IMR-90 (cell line): ENCODE data around the gene SEC14L1. TPM values are rescaled to one million over a fixed set of nuclear protein-coding genes. Genes with fewer than 3 reads are reported as not detected.

Experiments used
- ATAC-seq: fragments of 200-7000 bp; cut with Tn5 transposase; 2 replicates; pipeline ENCODE4 v1.9.1; 2020; ENCODE audit warnings: low read depth, mild to moderate bottlenecking, moderate library complexity
- BruUV-seq: library from RNA; stranded (reverse); fragments of 400-500 nt; replicated peaks from 2 replicates; lab custom pipeline; 2021; lab: Mats Ljungman, UMichigan
- CTCF ChIA-PET: fragments of 300-600 bp; formaldehyde crosslinking; extraction: SDS; loops from one replicate; lab custom pipeline; 2021; ENCODE audit warnings: antibody characterized with exemption; lab: Yijun Ruan, JAX
- POLR2A ChIA-PET: fragments of 300-600 bp; sonication (Branson Sonifier 250); formaldehyde crosslinking; loops from one replicate; lab custom pipeline; 2022; ENCODE audit warnings: antibody characterized with exemption; ENCODE audit not compliant: unreplicated experiment; lab: Charles Lee
- DNase-seq: peaks from one replicate; pipeline ENCODE4 v3.0.0; 2013
- H2AFZ ChIP-seq: replicated peaks from 2 replicates; pipeline ENCODE3; 2013; ENCODE audit warnings: low read length, mild to moderate bottlenecking; ENCODE audit not compliant: poor library complexity
- H2AK5ac ChIP-seq: 2 replicates; pipeline ENCODE4 v1.6.1; 2013; ENCODE audit warnings: low read depth, low read length, inconsistent platforms
- H2AK9ac ChIP-seq: replicated peaks from 2 replicates; pipeline ENCODE3; 2013; ENCODE audit warnings: mild to moderate bottlenecking, low read depth, low read length, moderate library complexity; ENCODE audit not compliant: poor library complexity
- H2BK120ac ChIP-seq: 2 replicates; pipeline ENCODE4 v1.6.1; 2013; ENCODE audit warnings: low read depth, low read length, inconsistent platforms
- H2BK15ac ChIP-seq: 3 replicates; pipeline ENCODE4 v1.6.1; 2013; ENCODE audit warnings: low read depth, low read length, inconsistent platforms
- H2BK20ac ChIP-seq: 2 replicates; pipeline ENCODE4 v1.6.1; 2013; ENCODE audit warnings: low read depth, mild to moderate bottlenecking, inconsistent platforms, low read length, moderate library complexity
- H2BK5ac ChIP-seq: 2 replicates; pipeline ENCODE4 v1.6.1; 2013; ENCODE audit warnings: mild to moderate bottlenecking, low read depth, low read length, inconsistent platforms; ENCODE audit not compliant: poor library complexity, severe bottlenecking
- H3K14ac ChIP-seq: replicated peaks from 2 replicates; pipeline ENCODE4 v1.6.1; 2013; ENCODE audit warnings: low read depth, low read length, inconsistent platforms
- H3K18ac ChIP-seq: 2 replicates; pipeline ENCODE4 v1.6.1; 2013; ENCODE audit warnings: low read depth, low read length, control low read depth
- H3K23ac ChIP-seq: 2 replicates; pipeline ENCODE4 v1.6.1; 2013; ENCODE audit warnings: low read depth, low read length, inconsistent platforms
- H3K27ac ChIP-seq: 2 replicates; pipeline ENCODE4 v1.5.1; 2013; ENCODE audit warnings: mild to moderate bottlenecking, control low read depth, low read length; ENCODE audit not compliant: insufficient read depth
- H3K27me3 ChIP-seq: 2 replicates; pipeline ENCODE4 v1.6.1; 2013; ENCODE audit warnings: low read length; ENCODE audit not compliant: control insufficient read depth, insufficient read depth
- H3K36me3 ChIP-seq: 2 replicates; pipeline ENCODE4 v1.6.1; 2013; ENCODE audit warnings: low read length, mixed read lengths; ENCODE audit not compliant: control insufficient read depth, insufficient read depth
- H3K4ac ChIP-seq: 2 replicates; pipeline ENCODE4 v1.6.1; 2013; ENCODE audit warnings: low read depth, low read length, inconsistent platforms
- H3K4me1 ChIP-seq: 2 replicates; pipeline ENCODE4 v1.6.1; 2013; ENCODE audit warnings: low read length, mixed read lengths; ENCODE audit not compliant: control insufficient read depth, insufficient read depth
- H3K4me2 ChIP-seq: 2 replicates; pipeline ENCODE4 v1.6.1; 2013; ENCODE audit warnings: low read depth, mild to moderate bottlenecking, control low read depth, low read length, moderate library complexity
- H3K4me3 ChIP-seq: 2 replicates; pipeline ENCODE4 v1.5.1; 2013; ENCODE audit warnings: low read depth, mild to moderate bottlenecking, control low read depth, low read length, moderate library complexity; ENCODE audit not compliant: insufficient read depth
- H3K56ac ChIP-seq: 2 replicates; pipeline ENCODE4 v1.6.1; 2013; ENCODE audit warnings: low read length, inconsistent platforms; ENCODE audit not compliant: insufficient read depth; ENCODE audit errors: extremely low read depth
- H3K79me1 ChIP-seq, 2 experiments: 2 replicates each; pipeline ENCODE4 v1.6.1; 2013; ENCODE audit warnings: low read length in 2 of 2, inconsistent platforms in 1 of 2, low read depth in 1 of 2
- H3K9ac ChIP-seq: 2 replicates; pipeline ENCODE4 v1.6.1; 2013; ENCODE audit warnings: low read depth, low read length, control low read depth
- H3K9me1 ChIP-seq: 2 replicates; pipeline ENCODE4 v1.6.1; 2013; ENCODE audit warnings: low read length, inconsistent platforms; ENCODE audit not compliant: insufficient read depth
- H3K9me3 ChIP-seq: 2 replicates; pipeline ENCODE4 v1.6.1; 2013; ENCODE audit warnings: low read length; ENCODE audit not compliant: control insufficient read depth, insufficient read depth
- H4K20me1 ChIP-seq: 2 replicates; pipeline ENCODE4 v1.6.1; 2013; ENCODE audit warnings: low read length, inconsistent platforms; ENCODE audit not compliant: insufficient read depth
- H4K5ac ChIP-seq: 2 replicates; pipeline ENCODE4 v1.6.1; 2013; ENCODE audit warnings: mild to moderate bottlenecking, low read depth, low read length, control low read depth
- H4K8ac ChIP-seq, 2 experiments: 2 replicates each; pipeline ENCODE4 v1.6.1; 2013; ENCODE audit warnings: low read depth in 2 of 2, low read length in 2 of 2, control low read depth in 1 of 2, inconsistent platforms in 1 of 2
- H4K91ac ChIP-seq: 2 replicates; pipeline ENCODE4 v1.6.1; 2013; ENCODE audit warnings: low read depth, low read length, inconsistent platforms; ENCODE audit not compliant: insufficient read depth
- FOS ChIP-seq: fragments of 150-350 bp; IDR thresholded peaks from 2 replicates; pipeline ENCODE4 v1.6.1; 2016; ENCODE audit warnings: low read depth, low read length
- WGBS, 2 experiments: methylation state at CpG; one replicate each; pipeline versions ENCODE4 v1.1.5 to v1.1.7; 2013; ENCODE audit warnings: missing lambda C conversion rate in 2 of 2; ENCODE audit not compliant: insufficient read length in 1 of 2; ENCODE audit errors: extremely low coverage in 2 of 2; 5-methylcytosine and 5-hydroxymethylcytosine counted together
- dilution Hi-C: fragments of 300-500 bp; cut with HindIII; formaldehyde crosslinking; loops from one replicate; pipeline ENCODE4 v1.14.3; 2018; ENCODE audit warnings: low sequenced_read_pairs; ENCODE audit not compliant: unreplicated experiment
- in situ Hi-C: fragments of 300-500 bp; cut with MboI; formaldehyde crosslinking; loops from 3 replicates; pipeline ENCODE4 v1.14.3; 2019; ENCODE audit warnings: low sequenced_read_pairs, inconsistent platforms, mixed read lengths
- intact Hi-C: fragments of 100-400 bp; cut with micrococcal nuclease; formaldehyde crosslinking; loops from 2 replicates; pipeline ENCODE4 v1.10.0; 2022
- polyA plus RNA-seq, 3 experiments: library from polyadenylated mRNA; depleted of rRNA; stranded (reverse); fragments of >200 nt; gene quantifications; 2 replicates each; pipeline ENCODE4 v1.2.3, GENCODE V29; 2012; ENCODE audit warnings: low replicate concordance in 1 of 3
- total RNA-seq: library from RNA; depleted of rRNA; stranded (reverse); fragments of >200 nt; gene quantifications from 2 replicates; pipeline ENCODE4 v1.2.3, GENCODE V29; 2012
- TF ChIP-seq, protein P1 (sequence below): fragments of 150-350 bp; IDR thresholded peaks from 2 replicates; pipeline ENCODE4 v1.6.1; 2017; ENCODE audit warnings: mild to moderate bottlenecking, antibody characterized with exemption, low read length, low read depth

Gene SEC14L1
- total and polyA plus RNA-seq, 2 of the 4 experiments (the other 2 are of a cell fraction): 24.9 to 35.8 TPM

GRCh38 chr17:77160875-77161530 is 20.2 kb downstream of the SEC14L1 start:
- H3K27ac ChIP-seq: no peak overlapping the region
- H3K9me3 ChIP-seq: no peaks in the 10 kb centered on the region
- no peak overlapping the region for H4K8ac ChIP-seq
- H2BK5ac ChIP-seq: no peak overlapping the region
- no peaks in the 10 kb centered on the region for H3K36me3 ChIP-seq
- no peak overlapping the region for H2BK120ac ChIP-seq
- TF ChIP-seq, protein P1, sequence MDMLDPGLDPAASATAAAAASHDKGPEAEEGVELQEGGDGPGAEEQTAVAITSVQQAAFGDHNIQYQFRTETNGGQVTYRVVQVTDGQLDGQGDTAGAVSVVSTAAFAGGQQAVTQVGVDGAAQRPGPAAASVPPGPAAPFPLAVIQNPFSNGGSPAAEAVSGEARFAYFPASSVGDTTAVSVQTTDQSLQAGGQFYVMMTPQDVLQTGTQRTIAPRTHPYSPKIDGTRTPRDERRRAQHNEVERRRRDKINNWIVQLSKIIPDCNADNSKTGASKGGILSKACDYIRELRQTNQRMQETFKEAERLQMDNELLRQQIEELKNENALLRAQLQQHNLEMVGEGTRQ: no peak
- TF ChIP-seq FOS: 0 out of 2 replicates have a peak, but pooled peaks have one; percentile 3
- H2BK15ac ChIP-seq: no peak overlapping the region
- H3K18ac ChIP-seq: no peak overlapping the region
- H3K4me3 ChIP-seq: no peak overlapping the region
- no TSS peak for BruUV-seq
- H2AFZ ChIP-seq: no peak overlapping the region
- no peak overlapping the region for H2BK20ac ChIP-seq
- H3K56ac ChIP-seq: no peak overlapping the region
- no peak overlapping the region for H4K5ac ChIP-seq
- peaks cover 27 to 86% of the 10 kb centered on the region in 2 experiments for H3K79me1 ChIP-seq
- 100% methylated on average over 2 of the region's 8 CpGs; no CpG with 5 or more reads in 1 of the 2 experiments for WGBS, 2 experiments
- H2AK5ac ChIP-seq: no peak overlapping the region
- H3K4ac ChIP-seq: no peak overlapping the region
- H3K4me1 ChIP-seq: peaks cover 17% of the 10 kb centered on the region
- peaks cover 10% of the 10 kb centered on the region for H3K9me1 ChIP-seq
- no peaks in the 10 kb centered on the region for H3K27me3 ChIP-seq
- H3K4me2 ChIP-seq: no peak overlapping the region; the same call in 1 of the 2 replicates
- ATAC-seq (peak; percentile 44), DNase-seq (no peak)
- H3K14ac ChIP-seq: no peak overlapping the region
- CTCF ChIA-PET: interaction anchor here (0.9 kb wide), 1 partner anchor 8 kb away, joined by 3 read pairs; no protein-coding TSS in a partner anchor
- dilution Hi-C loops: no loop called here
- POLR2A ChIA-PET: interaction anchor here (0.5 kb wide), 1 partner anchor 414 kb away, joined by 3 read pairs; no protein-coding TSS in a partner anchor
- H2AK9ac ChIP-seq: no peak overlapping the region
- H3K9ac ChIP-seq: no peak overlapping the region
- H3K23ac ChIP-seq: no peak overlapping the region
- no peak overlapping the region for H4K91ac ChIP-seq
- intact Hi-C loops: no loop called here
- in situ Hi-C loops: no loop called here
- peaks cover 67% of the 10 kb centered on the region for H4K20me1 ChIP-seq
